LoVo (cell line): ENCODE results near the gene PCBP3.

Source experiments
- DNase-seq: peaks from one replicate; pipeline ENCODE4 v3.0.0-alpha.2; 2016; ENCODE audit warnings: low spot score

Gene PCBP3

GRCh38 chr21:45932922-45933502 lies 289.5 kb downstream of the PCBP3 start:
- DNase-seq: no peak

GRCh38 chr21:45934085-45934484 lies 290.6 kb downstream of the PCBP3 start:
- DNase-seq: no peak

GRCh38 chr21:45934554-45934953 lies 291.0 kb downstream of the PCBP3 start:
- no peak for DNase-seq

GRCh38 chr21:45935628-45936027 lies 292.1 kb downstream of the PCBP3 start:
- no peak for DNase-seq

GRCh38 chr21:45937721-45938452 lies 294.4 kb downstream of the PCBP3 start:
- DNase-seq: no peak

- DNase-seq: no peak
Measured at GRCh38 chr21:45938453-45938755, 294.9 kb downstream of the PCBP3 start.

GRCh38 chr21:45938811-45939520 lies 295.4 kb downstream of the PCBP3 start:
- DNase-seq: no peak

GRCh38 chr21:45939521-45940045 lies 296.1 kb downstream of the PCBP3 start:
- no peak for DNase-seq

- DNase-seq: no peak
Measured at GRCh38 chr21:45940091-45940490, 296.6 kb downstream of the PCBP3 start.

GRCh38 chr21:45940621-45941337 lies 297.3 kb downstream of the PCBP3 start:
- DNase-seq: no peak

GRCh38 chr21:45941338-45941710 lies 297.8 kb downstream of the PCBP3 start:
- no peak for DNase-seq

GRCh38 chr21:45941717-45942546 lies 298.4 kb downstream of the PCBP3 start:
- DNase-seq: no peak

GRCh38 chr21:45942755-45943629 lies 299.5 kb downstream of the PCBP3 start:
- DNase-seq: no peak

GRCh38 chr21:45943630-45944540 lies 300.4 kb downstream of the PCBP3 start:
- DNase-seq: no peak

- no peak for DNase-seq
Measured at GRCh38 chr21:45944601-45945000, 301.1 kb downstream of the PCBP3 start.

- DNase-seq: no peak
Measured at GRCh38 chr21:45945066-45945867, 301.7 kb downstream of the PCBP3 start.

GRCh38 chr21:45945868-45946210 lies 302.3 kb downstream of the PCBP3 start:
- no peak for DNase-seq

GRCh38 chr21:45947296-45947695 lies 303.8 kb downstream of the PCBP3 start:
- no peak for DNase-seq

- DNase-seq: no peak
Measured at GRCh38 chr21:45947716-45948255, 304.3 kb downstream of the PCBP3 start.
